ENCODE results near the gene RGSL1.

The RGSL1 gene

GRCh38 chr1:182428043-182428442 is 21.9 kb upstream of the RGSL1 start:
- no peak for DNase-seq (ENCODE audit: insufficient read length, low spot score)
- FAIRE-seq = no peak
- TF ChIP-seq CTCF (IDR thresholded peaks at IDR 0.05; ENCODE audit: insufficient read depth, missing control alignments) = no peak

DNA sequence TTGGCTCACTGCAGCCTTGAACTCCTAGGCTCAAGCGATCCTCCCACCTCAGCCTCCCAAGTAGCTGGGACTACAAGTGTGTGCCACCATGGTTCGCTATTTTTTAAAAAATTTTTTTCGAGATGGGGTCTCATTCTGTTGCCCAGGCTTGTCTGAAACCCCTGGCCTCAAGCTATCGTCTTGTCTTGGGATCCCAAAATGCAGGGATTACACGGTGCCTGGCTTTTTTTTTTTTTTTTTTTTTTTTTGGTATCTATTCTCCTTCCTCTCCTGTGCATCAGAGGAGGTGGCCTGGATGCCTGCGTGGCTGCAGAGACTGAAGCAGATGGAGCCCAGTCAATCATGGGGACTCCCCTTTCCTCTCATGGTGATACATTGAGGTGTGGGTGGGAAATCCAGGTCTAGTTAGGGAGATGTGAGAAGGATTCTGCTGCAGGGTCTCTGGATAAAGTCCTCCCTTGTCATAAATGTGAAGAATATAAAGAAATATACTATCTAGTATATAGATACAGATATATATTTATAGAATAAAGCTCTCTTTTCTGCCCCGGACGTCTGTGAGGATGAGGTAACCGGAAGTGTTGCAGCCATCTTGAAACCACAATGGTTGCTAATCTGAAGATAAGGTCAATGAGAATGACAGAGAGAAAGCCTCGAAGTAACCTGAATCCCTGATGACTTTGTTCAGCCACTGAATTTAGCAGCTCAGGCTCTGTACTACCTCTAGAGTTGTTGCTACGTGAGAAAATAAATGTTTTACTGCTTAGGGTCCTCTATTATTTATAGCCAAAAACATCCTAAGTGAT is 19.5 kb upstream of the RGSL1 start:
- no peak for DNase-seq (ENCODE audit: insufficient read length, low spot score)
- TF ChIP-seq CTCF (IDR thresholded peaks at IDR 0.05; ENCODE audit: insufficient read depth, missing control alignments) = no peak
- FAIRE-seq = no peak

GRCh38 chr1:182431278-182431677 is 18.7 kb upstream of the RGSL1 start:
- DNase-seq (ENCODE audit: insufficient read length, low spot score) = no peak
- no peak for FAIRE-seq
- no peak for TF ChIP-seq CTCF (IDR thresholded peaks at IDR 0.05; ENCODE audit: insufficient read depth, missing control alignments)

DNA sequence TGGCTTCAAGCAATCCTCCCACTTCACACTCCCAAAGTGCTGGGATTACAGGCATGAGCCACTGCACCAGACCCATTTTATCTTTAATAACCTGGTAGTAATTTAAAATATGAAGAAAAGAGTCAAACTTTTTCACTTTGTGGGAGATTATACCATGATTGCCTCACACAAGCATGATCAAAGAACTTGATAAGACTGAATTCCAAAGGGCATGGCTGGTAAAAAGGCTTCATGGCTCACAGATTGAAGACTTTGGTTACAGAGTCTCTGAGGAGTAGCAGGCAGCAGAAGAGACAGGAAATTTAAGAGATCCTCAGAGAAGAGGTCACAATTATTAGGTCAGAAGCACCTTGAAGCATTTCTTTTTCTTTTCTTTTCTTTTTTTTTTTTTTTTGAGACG is 16.4 kb upstream of the RGSL1 start:
- FAIRE-seq (no peak), DNase-seq (ENCODE audit: insufficient read length, low spot score) (no peak)
- no peak for TF ChIP-seq CTCF (IDR thresholded peaks at IDR 0.05; ENCODE audit: insufficient read depth, missing control alignments)

DNA sequence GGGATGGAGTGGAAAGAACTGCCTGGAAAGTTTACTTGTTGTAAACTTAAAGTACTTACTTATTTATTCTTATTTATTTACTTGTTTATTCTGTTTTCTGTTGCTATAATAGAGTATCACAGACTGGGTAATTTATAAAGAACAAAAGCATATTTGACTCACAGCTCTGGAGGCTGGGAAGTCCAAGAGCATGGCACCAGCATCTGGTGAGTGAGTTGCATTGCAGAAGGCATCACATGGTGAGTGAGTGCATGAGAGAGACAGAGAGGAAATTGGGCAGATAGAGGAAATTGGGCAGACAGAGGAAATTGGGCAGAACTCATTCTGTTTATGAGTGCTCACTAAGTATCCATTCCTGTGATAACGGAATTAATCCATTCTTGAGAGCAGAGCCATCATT is 11.6 kb upstream of the RGSL1 start:
- no peak for FAIRE-seq
- no peak for DNase-seq (ENCODE audit: insufficient read length, low spot score)
- TF ChIP-seq CTCF (IDR thresholded peaks at IDR 0.05; ENCODE audit: insufficient read depth, missing control alignments) = no peak

GRCh38 chr1:182441719-182442118 is 8.2 kb upstream of the RGSL1 start:
- DNase-seq (ENCODE audit: insufficient read length, low spot score) = no peak
- no peak for TF ChIP-seq CTCF (IDR thresholded peaks at IDR 0.05; ENCODE audit: insufficient read depth, missing control alignments)
- FAIRE-seq = no peak

- no peak for TF ChIP-seq CTCF (IDR thresholded peaks at IDR 0.05; ENCODE audit: insufficient read depth, missing control alignments)
- DNase-seq (ENCODE audit: insufficient read length, low spot score) (no peak), FAIRE-seq (no peak)
These were observed 7.6 kb upstream of the RGSL1 start for GRCh38 chr1:182442333-182442732.

Data from D721Med (cell line).